Glutamatergic neuron (in vitro differentiated cells): ENCODE measurements around the gene ENDOU. TPM values are rescaled to one million over a fixed set of nuclear protein-coding genes. Genes with fewer than 3 reads are reported as not detected.
"Not testable (repeated sequence)": the region's sequence is repeated elsewhere in the genome, so short reads cannot be mapped to it uniquely, and the experiment has no call there.

ENCODE experiments used
- DNase-seq: peaks from one replicate; pipeline ENCODE4 v3.0.0; 2022
- H3K27ac Mint-ChIP-seq: one replicate; pipeline ENCODE4 v1.8.0; 2020; ENCODE audit warnings: mild to moderate bottlenecking, mixed read lengths, inconsistent platforms; ENCODE audit not compliant: unreplicated experiment
- H3K27me3 Mint-ChIP-seq: one replicate; pipeline ENCODE4 v1.8.0; 2020; ENCODE audit warnings: mild to moderate bottlenecking, moderate library complexity, mixed read lengths, inconsistent platforms; ENCODE audit not compliant: unreplicated experiment
- H3K36me3 Mint-ChIP-seq: one replicate; pipeline ENCODE4 v1.8.0; 2020; ENCODE audit warnings: mild to moderate bottlenecking, mixed read lengths, inconsistent platforms; ENCODE audit not compliant: unreplicated experiment
- H3K4me1 Mint-ChIP-seq: one replicate; pipeline ENCODE4 v1.8.0; 2020; ENCODE audit warnings: mild to moderate bottlenecking, low read depth, mixed read lengths, inconsistent platforms; ENCODE audit not compliant: unreplicated experiment
- H3K4me3 Mint-ChIP-seq: one replicate; pipeline ENCODE4 v1.8.0; 2020; ENCODE audit warnings: mild to moderate bottlenecking, mixed read lengths, inconsistent platforms; ENCODE audit not compliant: unreplicated experiment
- H3K9me3 Mint-ChIP-seq: one replicate; pipeline ENCODE4 v1.8.0; 2020; ENCODE audit warnings: mild to moderate bottlenecking, moderate library complexity, mixed read lengths, inconsistent platforms; ENCODE audit not compliant: unreplicated experiment
- CTCF ChIP-seq: fragments of 200-600 bp; sonication (generic); IDR thresholded peaks from one replicate; pipeline ENCODE4 v1.5.0; 2021; ENCODE audit not compliant: partially characterized antibody, unreplicated experiment
- total RNA-seq: library from RNA; stranded (reverse); fragmentation: NEBNext Ultra II Directional; extraction: Animal tissue kit (Norgen Biotek cat#: 25700); gene quantifications from one replicate; pipeline ENCODE4 v1.2.1, GENCODE V29; 2021; ENCODE audit not compliant: unreplicated experiment

ENDOU gene
- total RNA-seq, 1 donor from 2014 or later: not detected

GRCh38 chr12:47672068-47672467 lies 53.2 kb downstream of the ENDOU start:
- H3K9me3 Mint-ChIP-seq: no peaks in the 10 kb centered on the region
- no peak overlapping the region for H3K27ac Mint-ChIP-seq
- TF ChIP-seq CTCF: no peak
- H3K4me3 Mint-ChIP-seq: no peak overlapping the region
- peaks cover 14% of the 10 kb centered on the region for H3K36me3 Mint-ChIP-seq
- DNase-seq: no peak
- peaks cover 5% of the 10 kb centered on the region for H3K4me1 Mint-ChIP-seq
- H3K27me3 Mint-ChIP-seq: no peaks in the 10 kb centered on the region

- H3K27me3 Mint-ChIP-seq, H3K27ac Mint-ChIP-seq, H3K4me3 Mint-ChIP-seq, DNase-seq, H3K4me1 Mint-ChIP-seq, H3K36me3 Mint-ChIP-seq, H3K9me3 Mint-ChIP-seq: not testable (repeated sequence)
Measured at GRCh38 chr12:47667935-47668334, 57.4 kb downstream of the ENDOU start.

Other genes starting within 250 kb of the ENDOU start
- 29.5 TPM for gene RPAP3, start 19.5 kb downstream of the ENDOU start, total RNA-seq
- 0.81 TPM for gene RAPGEF3, start 33.4 kb upstream of the ENDOU start, total RNA-seq
- 15.7 TPM for gene SLC48A1, start 47.7 kb upstream of the ENDOU start, total RNA-seq
- gene HDAC7, start 94.4 kb upstream of the ENDOU start, total RNA-seq: 67.9 TPM
- gene VDR, start 179.5 kb upstream of the ENDOU start, total RNA-seq: not detected
- 24.0 TPM for gene TMEM106C, start 238.1 kb upstream of the ENDOU start, total RNA-seq